Activated T-helper 1 cell treated with anti-CD3 and anti-CD28 coated beads, Interleukin-12 subunit alpha, Interleukin-12 subunit beta, Interleukin-2, Interleukin-4 antibody, amounts not matched to agents 30 ng/mL and 10 ng/mL and 1 ng/mL, durations not matched to agents 14 hours and 24 hours and 36 hours (primary cell): ENCODE data around the gene INTS2. TPM values are rescaled to one million over a fixed set of nuclear protein-coding genes. Genes with fewer than 3 reads are reported as not detected.
"Not testable (repeated sequence)": the region's sequence is repeated elsewhere in the genome, so short reads cannot be mapped to it uniquely, and the experiment has no call there.

Source experiments
- DNase-seq: peaks from one replicate; pipeline ENCODE4 v3.0.0; 2021; ENCODE audit warnings: low spot score
- H3K27ac Mint-ChIP-seq: one replicate; pipeline ENCODE4 v1.8.0; 2021; ENCODE audit warnings: mild to moderate bottlenecking, mixed read lengths
- H3K27me3 Mint-ChIP-seq: one replicate; pipeline ENCODE4 v1.8.0; 2022; ENCODE audit warnings: mild to moderate bottlenecking, moderate library complexity, mixed read lengths; ENCODE audit not compliant: insufficient read depth
- H3K36me3 Mint-ChIP-seq: one replicate; pipeline ENCODE4 v1.8.0; 2021; ENCODE audit warnings: low read depth, mixed read lengths
- H3K4me1 Mint-ChIP-seq: one replicate; pipeline ENCODE4 v1.8.0; 2021; ENCODE audit warnings: low read depth, mixed read lengths
- H3K4me3 Mint-ChIP-seq: one replicate; pipeline ENCODE4 v1.8.0; 2021; ENCODE audit warnings: mild to moderate bottlenecking, moderate library complexity, mixed read lengths
- H3K9me3 Mint-ChIP-seq: one replicate; pipeline ENCODE4 v1.8.0; 2021; ENCODE audit warnings: mixed read lengths
- intact Hi-C: fragments of 100-400 bp; cut with micrococcal nuclease; formaldehyde crosslinking; loops from one replicate; pipeline ENCODE4 v1.15.1; 2024
- total RNA-seq: library from RNA; stranded (reverse); gene quantifications from 2 replicates; pipeline ENCODE4 v1.2.3, GENCODE V29; 2022

Gene INTS2
- total RNA-seq, 1 donor from 2014 or later: 25.4 TPM

GRCh38 chr17:61825448-61826137 lies 102.2 kb downstream of the INTS2 start:
- Mint-ChIP-seq H3K4me1 (no peaks in the 10 kb centered on the region), H3K4me3 (no peak overlapping the region), H3K27me3 (no peaks in the 10 kb centered on the region), H3K9me3 (peaks cover 8% of the 10 kb centered on the region), H3K27ac (no peak overlapping the region), H3K36me3 (peaks cover 33% of the 10 kb centered on the region)
- intact Hi-C loops: no loop called here
- no peak for DNase-seq

- H3K36me3 Mint-ChIP-seq: peaks cover 32% of the 10 kb centered on the region
- H3K9me3 Mint-ChIP-seq: peaks cover 3% of the 10 kb centered on the region
- intact Hi-C loops: no loop called here
- no peak overlapping the region for H3K27ac Mint-ChIP-seq
- H3K27me3 Mint-ChIP-seq: no peaks in the 10 kb centered on the region
- H3K4me1 Mint-ChIP-seq: no peaks in the 10 kb centered on the region
- no peak for DNase-seq
- H3K4me3 Mint-ChIP-seq: no peak overlapping the region
Measured at GRCh38 chr17:61822326-61823285, 105.2 kb downstream of the INTS2 start.

GRCh38 chr17:61821655-61822054 lies 106.1 kb downstream of the INTS2 start:
- H3K9me3 Mint-ChIP-seq: peaks cover 3% of the 10 kb centered on the region
- no peak overlapping the region for H3K27ac Mint-ChIP-seq
- no peak overlapping the region for H3K4me3 Mint-ChIP-seq
- intact Hi-C loops: no loop called here
- no peak for DNase-seq
- peaks cover 29% of the 10 kb centered on the region for H3K36me3 Mint-ChIP-seq
- no peaks in the 10 kb centered on the region for H3K27me3 Mint-ChIP-seq
- peaks cover 4% of the 10 kb centered on the region for H3K4me1 Mint-ChIP-seq

- intact Hi-C loops, H3K27me3 Mint-ChIP-seq, H3K27ac Mint-ChIP-seq, H3K9me3 Mint-ChIP-seq, H3K4me3 Mint-ChIP-seq, DNase-seq, H3K4me1 Mint-ChIP-seq: not testable (repeated sequence)
- peaks cover 30% of the 10 kb centered on the region for H3K36me3 Mint-ChIP-seq
Measured at GRCh38 chr17:61819265-61819664, 108.5 kb downstream of the INTS2 start.

GRCh38 chr17:61818225-61818624 lies 109.6 kb downstream of the INTS2 start:
- H3K36me3 Mint-ChIP-seq: peaks cover 30% of the 10 kb centered on the region
- peaks cover 13% of the 10 kb centered on the region for H3K4me1 Mint-ChIP-seq
- intact Hi-C loops: no loop called here
- no peaks in the 10 kb centered on the region for H3K27me3 Mint-ChIP-seq
- DNase-seq: no peak
- H3K27ac Mint-ChIP-seq: no peak overlapping the region
- H3K9me3 Mint-ChIP-seq: peaks cover 3% of the 10 kb centered on the region
- H3K4me3 Mint-ChIP-seq: no peak overlapping the region

- Mint-ChIP-seq H3K4me1 (peaks cover 14% of the 10 kb centered on the region), H3K4me3 (no peak overlapping the region), H3K27me3 (no peaks in the 10 kb centered on the region), H3K27ac (no peak overlapping the region), H3K36me3 (peaks cover 33% of the 10 kb centered on the region), H3K9me3 (peaks cover 3% of the 10 kb centered on the region)
- no peak for DNase-seq
- intact Hi-C loops: no loop called here
Measured at GRCh38 chr17:61817452-61817851, 110.3 kb downstream of the INTS2 start.

GRCh38 chr17:61816538-61816937 lies 111.2 kb downstream of the INTS2 start:
- peaks cover 29% of the 10 kb centered on the region for H3K36me3 Mint-ChIP-seq
- intact Hi-C loops: no loop called here
- H3K4me1 Mint-ChIP-seq: peaks cover 14% of the 10 kb centered on the region
- H3K9me3 Mint-ChIP-seq: peaks cover under 1% of the 10 kb centered on the region
- no peaks in the 10 kb centered on the region for H3K27me3 Mint-ChIP-seq
- no peak for DNase-seq
- H3K4me3 Mint-ChIP-seq: no peak overlapping the region
- peak overlapping the region; percentile 35 for H3K27ac Mint-ChIP-seq

GRCh38 chr17:61815863-61816503 lies 111.8 kb downstream of the INTS2 start:
- no peak for DNase-seq
- no peaks in the 10 kb centered on the region for H3K9me3 Mint-ChIP-seq
- H3K27ac Mint-ChIP-seq: peak overlapping the region; percentile 35
- intact Hi-C loops: no loop called here
- peaks cover 14% of the 10 kb centered on the region for H3K4me1 Mint-ChIP-seq
- H3K27me3 Mint-ChIP-seq: no peaks in the 10 kb centered on the region
- H3K36me3 Mint-ChIP-seq: peaks cover 29% of the 10 kb centered on the region
- H3K4me3 Mint-ChIP-seq: no peak overlapping the region

Other genes with a start within 250 kb of the INTS2 start
- gene BRIP1, start 64.5 kb downstream of the INTS2 start, total RNA-seq: 17.9 and 18.2 TPM in 2 replicates
- 68.0 and 69.2 TPM in 2 replicates for gene MED13, start 137.3 kb upstream of the INTS2 start, total RNA-seq